Left forelimb (tissue), 1 donor: ENCODE measurements around the gene SEMA3G.

Source experiments
- DNase-seq: peaks from one replicate; pipeline ENCODE4 v3.0.0-alpha.2; 2018; ENCODE audit warnings: low spot score

Gene SEMA3G

GRCh38 chr3:52453496-52454249, 8.8 kb upstream of the SEMA3G start, which contains the start of gene TNNC1:
TNNC1 (minus strand) TSS chr3:52454041; CDS start chr3:52454015, 26 bp downstream.
- DNase-seq: no peak

GRCh38 chr3:52452570-52453221, 7.8 kb upstream of the SEMA3G start:
- DNase-seq: no peak

GRCh38 chr3:52452126-52452525, 7.2 kb upstream of the SEMA3G start:
- no peak for DNase-seq

- DNase-seq: no peak
These were observed 6.6 kb upstream of the SEMA3G start for GRCh38 chr3:52451237-52452083.

- DNase-seq: no peak
These were observed 5.8 kb upstream of the SEMA3G start for GRCh38 chr3:52450489-52451236.

- no peak for DNase-seq
These were observed 2.8 kb upstream of the SEMA3G start for GRCh38 chr3:52447512-52448355.

- no peak for DNase-seq
These were observed 2.0 kb upstream of the SEMA3G start for GRCh38 chr3:52446631-52447511.

- no peak for DNase-seq
These were observed 1.1 kb upstream of the SEMA3G start for GRCh38 chr3:52446042-52446441.

GRCh38 chr3:52443791-52444687, 864 bp downstream of the SEMA3G start:
- no peak for DNase-seq

- DNase-seq: no peak
These were observed 1.7 kb downstream of the SEMA3G start for GRCh38 chr3:52443268-52443610.

- no peak for DNase-seq
These were observed 2.3 kb downstream of the SEMA3G start for GRCh38 chr3:52442409-52443267.

- DNase-seq: no peak
These were observed 3.1 kb downstream of the SEMA3G start for GRCh38 chr3:52441772-52442332.

GRCh38 chr3:52441091-52441771, 3.7 kb downstream of the SEMA3G start:
- peak; percentile 55 for DNase-seq

- no peak for DNase-seq
These were observed 4.2 kb downstream of the SEMA3G start for GRCh38 chr3:52440671-52441070.

- peak; percentile 59 for DNase-seq
These were observed 4.7 kb downstream of the SEMA3G start for GRCh38 chr3:52440249-52440551.

- DNase-seq: no peak
These were observed 5.3 kb downstream of the SEMA3G start for GRCh38 chr3:52439426-52440248.
